Chondrocyte (in vitro differentiated cells): ENCODE measurements around the gene FXN. TPM values are rescaled to one million over a fixed set of nuclear protein-coding genes. Genes with fewer than 3 reads are reported as not detected.

Source experiments
- DNase-seq: peaks from one replicate; pipeline ENCODE4 v3.0.0; 2021; ENCODE audit warnings: mixed read lengths, low spot score
- H3K27ac Mint-ChIP-seq: one replicate; pipeline ENCODE4 v1.8.0; 2021; ENCODE audit warnings: mild to moderate bottlenecking, moderate library complexity, mixed read lengths; ENCODE audit not compliant: unreplicated experiment
- H3K27me3 Mint-ChIP-seq: 2 replicates; pipeline ENCODE4 v1.8.0; 2021; ENCODE audit warnings: low read depth, mixed read lengths
- H3K36me3 Mint-ChIP-seq: 2 replicates; pipeline ENCODE4 v1.8.0; 2021; ENCODE audit warnings: low read depth, mixed read lengths
- H3K4me1 Mint-ChIP-seq: 2 replicates; pipeline ENCODE4 v1.8.0; 2021; ENCODE audit warnings: low read depth, mild to moderate bottlenecking, mixed read lengths
- H3K4me3 Mint-ChIP-seq: one replicate; pipeline ENCODE4 v1.8.0; 2021; ENCODE audit warnings: mild to moderate bottlenecking, moderate library complexity, mixed read lengths; ENCODE audit not compliant: unreplicated experiment
- H3K9me3 Mint-ChIP-seq: 2 replicates; pipeline ENCODE4 v1.8.0; 2021; ENCODE audit warnings: low read depth, mixed read lengths
- total RNA-seq: library from RNA; stranded (reverse); gene quantifications from 3 replicates; pipeline ENCODE4 v1.2.1, GENCODE V29; 2021
- TF ChIP-seq, protein P1 (sequence below): fragments of 200-600 bp; sonication (generic); IDR thresholded peaks from 2 replicates; pipeline ENCODE4 v1.5.0; 2021; ENCODE audit warnings: antibody characterized with exemption, mild to moderate bottlenecking, moderate library complexity

FXN gene
- total RNA-seq, 1 donor from 2014 or later = 9.9 TPM

DNA sequence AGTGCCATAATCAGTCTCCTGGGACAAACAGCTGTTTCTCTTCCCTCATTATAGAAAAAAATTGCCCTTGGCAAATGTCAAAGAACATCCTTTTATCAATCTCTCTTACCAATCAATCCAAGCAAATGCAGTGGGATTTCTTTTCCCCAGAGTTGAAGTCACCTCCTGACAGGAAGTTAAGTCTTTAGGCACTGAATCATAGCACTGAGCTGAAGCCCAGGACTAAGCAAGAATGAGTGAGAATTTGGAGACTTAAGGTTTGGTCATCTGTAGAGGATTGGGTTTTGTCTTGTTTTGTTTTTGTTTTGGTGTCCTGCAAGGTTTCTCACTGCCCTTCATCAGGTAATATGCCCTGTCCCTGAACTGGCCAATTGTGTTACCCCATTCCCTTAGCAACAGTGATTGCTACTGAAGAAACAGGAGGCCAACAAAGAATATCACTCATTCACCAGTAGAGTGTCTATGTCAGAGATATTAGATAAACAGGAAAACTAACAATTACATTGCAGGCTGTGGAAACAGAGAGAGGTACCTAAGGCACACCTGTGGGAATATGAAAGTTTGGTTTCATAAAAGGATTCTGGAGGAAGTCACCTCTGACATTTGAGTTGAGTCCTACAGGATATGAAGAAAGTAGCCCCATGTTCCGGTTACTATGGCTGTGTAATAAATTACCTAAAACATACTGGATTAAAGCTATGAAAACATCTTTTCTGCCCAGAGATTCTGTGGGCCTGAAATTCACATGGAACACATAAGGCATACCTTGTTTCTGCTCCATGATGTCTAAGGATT is 4.5 kb upstream of the FXN start:
- no peak overlapping the region for H3K4me3 Mint-ChIP-seq
- H3K27me3 Mint-ChIP-seq = peaks cover 5% of the 10 kb centered on the region
- H3K4me1 Mint-ChIP-seq = peaks cover 1% of the 10 kb centered on the region
- no peak overlapping the region for H3K27ac Mint-ChIP-seq
- H3K36me3 Mint-ChIP-seq = no peaks in the 10 kb centered on the region
- H3K9me3 Mint-ChIP-seq = peaks cover 10% of the 10 kb centered on the region
- no peak for DNase-seq
- TF ChIP-seq, protein P1, sequence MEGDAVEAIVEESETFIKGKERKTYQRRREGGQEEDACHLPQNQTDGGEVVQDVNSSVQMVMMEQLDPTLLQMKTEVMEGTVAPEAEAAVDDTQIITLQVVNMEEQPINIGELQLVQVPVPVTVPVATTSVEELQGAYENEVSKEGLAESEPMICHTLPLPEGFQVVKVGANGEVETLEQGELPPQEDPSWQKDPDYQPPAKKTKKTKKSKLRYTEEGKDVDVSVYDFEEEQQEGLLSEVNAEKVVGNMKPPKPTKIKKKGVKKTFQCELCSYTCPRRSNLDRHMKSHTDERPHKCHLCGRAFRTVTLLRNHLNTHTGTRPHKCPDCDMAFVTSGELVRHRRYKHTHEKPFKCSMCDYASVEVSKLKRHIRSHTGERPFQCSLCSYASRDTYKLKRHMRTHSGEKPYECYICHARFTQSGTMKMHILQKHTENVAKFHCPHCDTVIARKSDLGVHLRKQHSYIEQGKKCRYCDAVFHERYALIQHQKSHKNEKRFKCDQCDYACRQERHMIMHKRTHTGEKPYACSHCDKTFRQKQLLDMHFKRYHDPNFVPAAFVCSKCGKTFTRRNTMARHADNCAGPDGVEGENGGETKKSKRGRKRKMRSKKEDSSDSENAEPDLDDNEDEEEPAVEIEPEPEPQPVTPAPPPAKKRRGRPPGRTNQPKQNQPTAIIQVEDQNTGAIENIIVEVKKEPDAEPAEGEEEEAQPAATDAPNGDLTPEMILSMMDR = no peak

DNA sequence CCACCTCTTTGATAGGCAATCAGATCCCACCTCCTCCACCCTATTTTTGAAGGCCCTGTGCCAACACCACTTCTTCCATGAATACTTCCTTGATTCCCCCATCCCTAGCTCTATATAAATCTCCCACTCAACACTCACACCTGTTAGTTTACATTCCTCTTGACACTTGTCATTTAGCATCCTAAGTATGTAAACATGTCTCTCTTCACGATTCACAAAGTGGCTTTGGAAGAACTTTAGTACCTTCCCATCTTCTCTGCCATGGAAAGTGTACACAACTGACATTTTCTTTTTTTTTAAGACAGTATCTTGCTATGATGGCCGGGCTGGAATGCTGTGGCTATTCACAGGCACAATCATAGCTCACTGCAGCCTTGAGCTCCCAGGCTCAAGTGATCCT is 1.5 kb upstream of the FXN start:
- H3K27ac Mint-ChIP-seq = no peak overlapping the region
- peaks cover 11% of the 10 kb centered on the region for H3K4me1 Mint-ChIP-seq
- no peak for DNase-seq
- peaks cover 10% of the 10 kb centered on the region for H3K9me3 Mint-ChIP-seq
- TF ChIP-seq, protein P1 = no peak
- H3K4me3 Mint-ChIP-seq = peak overlapping the region; percentile 15
- no peaks in the 10 kb centered on the region for H3K36me3 Mint-ChIP-seq
- no peaks in the 10 kb centered on the region for H3K27me3 Mint-ChIP-seq

DNA sequence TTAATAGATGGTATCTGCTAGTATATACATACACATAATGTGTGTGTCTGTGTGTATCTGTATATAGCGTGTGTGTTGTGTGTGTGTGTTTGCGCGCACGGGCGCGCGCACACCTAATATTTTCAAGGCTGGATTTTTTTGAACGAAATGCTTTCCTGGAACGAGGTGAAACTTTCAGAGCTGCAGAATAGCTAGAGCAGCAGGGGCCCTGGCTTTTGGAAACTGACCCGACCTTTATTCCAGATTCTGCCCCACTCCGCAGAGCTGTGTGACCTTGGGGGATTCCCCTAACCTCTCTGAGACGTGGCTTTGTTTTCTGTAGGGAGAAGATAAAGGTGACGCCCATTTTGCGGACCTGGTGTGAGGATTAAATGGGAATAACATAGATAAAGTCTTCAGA is 757 bp downstream of the FXN start:
- Mint-ChIP-seq H3K36me3 (no peaks in the 10 kb centered on the region), H3K4me3 (peak overlapping the region; percentile 95), H3K9me3 (no peaks in the 10 kb centered on the region), H3K4me1 (peaks cover 11% of the 10 kb centered on the region), H3K27ac (peak overlapping the region; percentile 92), H3K27me3 (no peaks in the 10 kb centered on the region)
- no peak for DNase-seq
- TF ChIP-seq, protein P1 = no peak

DNA sequence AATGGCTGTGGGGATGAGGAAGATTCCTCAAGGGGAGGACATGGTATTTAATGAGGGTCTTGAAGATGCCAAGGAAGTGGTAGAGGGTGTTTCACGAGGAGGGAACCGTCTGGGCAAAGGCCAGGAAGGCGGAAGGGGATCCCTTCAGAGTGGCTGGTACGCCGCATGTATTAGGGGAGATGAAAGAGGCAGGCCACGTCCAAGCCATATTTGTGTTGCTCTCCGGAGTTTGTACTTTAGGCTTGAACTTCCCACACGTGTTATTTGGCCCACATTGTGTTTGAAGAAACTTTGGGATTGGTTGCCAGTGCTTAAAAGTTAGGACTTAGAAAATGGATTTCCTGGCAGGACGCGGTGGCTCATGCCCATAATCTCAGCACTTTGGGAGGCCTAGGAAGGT is 1.2 kb downstream of the FXN start:
- peak overlapping the region; percentile 95 for H3K4me3 Mint-ChIP-seq
- no peak for DNase-seq
- H3K36me3 Mint-ChIP-seq = no peaks in the 10 kb centered on the region
- H3K27ac Mint-ChIP-seq = peak overlapping the region; percentile 68
- TF ChIP-seq, protein P1 = no peak
- H3K27me3 Mint-ChIP-seq = no peaks in the 10 kb centered on the region
- H3K4me1 Mint-ChIP-seq = peaks cover 11% of the 10 kb centered on the region
- H3K9me3 Mint-ChIP-seq = no peaks in the 10 kb centered on the region

DNA sequence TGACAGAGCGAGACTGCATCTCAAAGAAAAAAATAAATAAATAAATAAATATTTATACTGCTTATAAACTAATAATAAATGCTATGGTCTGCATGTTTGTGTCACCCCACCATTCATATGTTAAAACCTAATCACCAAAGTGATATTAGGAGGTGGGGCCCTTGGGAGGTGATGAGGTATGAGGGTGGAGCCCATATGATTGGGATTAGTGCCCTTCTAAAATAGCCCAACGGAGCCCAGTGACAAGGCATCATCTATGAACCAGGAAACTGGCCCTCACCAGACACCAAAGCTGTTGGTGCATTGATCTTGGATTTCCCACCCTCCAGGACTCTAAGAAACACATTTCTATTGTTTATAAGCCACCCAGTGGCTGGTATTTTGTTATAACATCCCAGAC is 5.1 kb downstream of the FXN start:
- Mint-ChIP-seq H3K9me3 (no peaks in the 10 kb centered on the region), H3K4me1 (peaks cover 21% of the 10 kb centered on the region), H3K27me3 (no peaks in the 10 kb centered on the region), H3K36me3 (no peaks in the 10 kb centered on the region), H3K27ac (no peak overlapping the region), H3K4me3 (no peak overlapping the region)
- TF ChIP-seq, protein P1 = peak; percentile 24
- DNase-seq = no peak
